GM06990 (cell line): ENCODE measurements around the gene EDARADD.
"Not testable (repeated sequence)": the region's sequence is repeated elsewhere in the genome, so short reads cannot be mapped to it uniquely, and the experiment has no call there.

Source experiments
- DNase-seq: peaks from one replicate; pipeline ENCODE4 v3.0.0-alpha.2; 2011; ENCODE audit not compliant: insufficient read length; ENCODE audit errors: extremely low read depth
- H3K27me3 ChIP-seq: replicated peaks from 2 replicates; pipeline ENCODE4 v1.6.0; 2011; ENCODE audit warnings: low read length; ENCODE audit not compliant: control insufficient read depth, insufficient read depth
- H3K36me3 ChIP-seq: 2 replicates; pipeline ENCODE4 v1.5.1; 2011; ENCODE audit warnings: low read length; ENCODE audit not compliant: control insufficient read depth, insufficient read depth
- H3K4me3 ChIP-seq: replicated peaks from 2 replicates; pipeline ENCODE4 v1.5.1; 2011; ENCODE audit warnings: low read depth, mild to moderate bottlenecking, control low read depth, low read length
- TF ChIP-seq, protein P1 (sequence below): IDR thresholded peaks from 2 replicates; pipeline ENCODE4 v1.5.1; 2011; ENCODE audit warnings: low read length, control low read depth, mild to moderate bottlenecking, inconsistent platforms; ENCODE audit not compliant: insufficient read depth, poor library complexity, severe bottlenecking

Gene EDARADD

DNA sequence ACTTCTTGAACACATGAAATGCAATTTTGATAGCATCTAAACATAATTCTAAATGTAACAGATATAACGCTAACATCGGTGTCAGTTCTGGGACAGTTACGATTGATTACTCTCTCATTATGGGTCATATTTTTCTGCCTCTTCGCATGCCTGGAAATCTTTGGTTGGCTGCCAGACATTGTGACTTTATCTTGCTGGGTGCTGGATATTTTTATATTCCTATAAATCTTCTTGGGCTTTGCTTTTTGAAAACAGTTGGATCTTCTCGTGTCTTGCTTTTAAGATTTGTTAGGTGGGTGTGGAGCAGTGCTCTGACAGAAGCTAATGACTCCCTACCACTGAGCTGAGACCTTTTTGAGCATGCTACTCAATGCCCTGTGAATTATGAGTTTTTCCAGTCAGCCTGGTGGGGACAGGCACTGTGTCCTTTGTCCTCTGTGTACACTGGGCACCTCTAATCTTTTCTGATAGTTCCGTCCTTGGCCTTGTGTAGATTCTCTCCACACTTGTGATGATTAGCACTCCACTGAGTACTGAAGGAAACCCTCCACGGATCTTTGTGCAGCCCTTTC lies 28.0 kb upstream of the EDARADD start:
- Histone ChIP-seq H3K27me3 (no peaks in the 10 kb centered on the region), H3K4me3 (no peak overlapping the region), H3K36me3 (no peaks in the 10 kb centered on the region)
- TF ChIP-seq, protein P1, sequence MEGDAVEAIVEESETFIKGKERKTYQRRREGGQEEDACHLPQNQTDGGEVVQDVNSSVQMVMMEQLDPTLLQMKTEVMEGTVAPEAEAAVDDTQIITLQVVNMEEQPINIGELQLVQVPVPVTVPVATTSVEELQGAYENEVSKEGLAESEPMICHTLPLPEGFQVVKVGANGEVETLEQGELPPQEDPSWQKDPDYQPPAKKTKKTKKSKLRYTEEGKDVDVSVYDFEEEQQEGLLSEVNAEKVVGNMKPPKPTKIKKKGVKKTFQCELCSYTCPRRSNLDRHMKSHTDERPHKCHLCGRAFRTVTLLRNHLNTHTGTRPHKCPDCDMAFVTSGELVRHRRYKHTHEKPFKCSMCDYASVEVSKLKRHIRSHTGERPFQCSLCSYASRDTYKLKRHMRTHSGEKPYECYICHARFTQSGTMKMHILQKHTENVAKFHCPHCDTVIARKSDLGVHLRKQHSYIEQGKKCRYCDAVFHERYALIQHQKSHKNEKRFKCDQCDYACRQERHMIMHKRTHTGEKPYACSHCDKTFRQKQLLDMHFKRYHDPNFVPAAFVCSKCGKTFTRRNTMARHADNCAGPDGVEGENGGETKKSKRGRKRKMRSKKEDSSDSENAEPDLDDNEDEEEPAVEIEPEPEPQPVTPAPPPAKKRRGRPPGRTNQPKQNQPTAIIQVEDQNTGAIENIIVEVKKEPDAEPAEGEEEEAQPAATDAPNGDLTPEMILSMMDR: no peak
- no peak for DNase-seq

DNA sequence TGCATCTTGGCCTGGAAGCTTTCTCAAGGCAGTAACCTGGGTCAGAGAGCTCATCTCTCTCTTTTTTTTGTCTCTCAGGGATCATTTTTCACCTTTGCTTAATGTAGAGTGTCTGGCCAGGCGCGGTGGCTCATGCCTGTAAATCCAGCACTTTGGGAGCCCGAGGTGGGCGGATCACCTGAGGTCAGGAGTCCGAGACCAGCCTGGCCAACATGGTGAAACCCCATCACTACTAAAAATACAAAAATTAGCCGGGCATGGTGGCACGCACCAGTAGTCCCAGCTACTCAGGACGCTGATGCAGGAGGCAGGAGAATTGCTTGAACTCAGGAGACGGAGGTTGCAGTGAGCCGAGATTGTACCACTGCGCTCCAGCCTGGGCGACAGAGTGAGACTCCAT lies 27.4 kb upstream of the EDARADD start:
- not testable (repeated sequence) for H3K36me3 ChIP-seq, H3K27me3 ChIP-seq, DNase-seq, H3K4me3 ChIP-seq

DNA sequence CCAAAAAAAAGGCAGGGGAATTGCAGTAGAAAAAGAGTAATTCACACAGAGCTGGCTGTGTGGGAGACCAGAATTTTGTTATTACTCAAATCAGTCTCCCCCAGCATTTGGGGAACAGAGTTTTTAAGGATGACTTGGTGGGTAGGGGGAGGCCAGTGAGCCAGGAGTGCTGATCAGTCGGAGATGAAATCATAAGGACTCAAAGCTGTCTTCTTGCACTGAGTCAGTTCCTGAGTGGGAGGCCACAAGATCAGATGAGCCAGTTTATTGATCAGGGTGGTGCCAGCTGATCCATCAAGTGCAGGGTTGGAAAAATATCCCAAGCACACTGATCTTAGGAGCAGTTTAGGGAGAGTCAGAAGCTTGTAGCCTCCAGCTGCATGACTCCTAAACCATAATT lies 23.7 kb upstream of the EDARADD start:
- DNase-seq: no peak
- TF ChIP-seq, protein P1: no peak
- Histone ChIP-seq H3K36me3 (no peaks in the 10 kb centered on the region), H3K4me3 (no peak overlapping the region), H3K27me3 (no peaks in the 10 kb centered on the region)

DNA sequence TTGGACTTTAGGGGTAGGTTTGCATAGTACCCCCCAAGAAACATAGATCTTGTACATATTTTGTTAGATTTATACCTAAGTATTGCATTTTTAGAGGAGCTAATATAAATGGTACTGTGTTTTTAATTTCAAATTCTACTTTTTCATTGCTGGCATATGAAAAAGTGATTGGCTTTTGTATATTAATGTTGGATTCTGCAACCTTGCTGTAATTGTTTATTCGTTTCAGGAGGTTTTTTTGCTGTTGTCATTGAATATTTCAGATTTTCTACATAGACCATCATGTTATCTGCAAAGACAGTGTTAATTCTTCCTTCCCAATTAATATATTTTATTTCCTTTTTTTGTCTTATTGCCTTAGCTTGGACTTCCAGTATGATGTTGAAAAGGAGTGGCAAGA lies 23.0 kb upstream of the EDARADD start:
- TF ChIP-seq, protein P1: no peak
- no peak overlapping the region for H3K4me3 ChIP-seq
- no peaks in the 10 kb centered on the region for H3K36me3 ChIP-seq
- no peak for DNase-seq
- no peaks in the 10 kb centered on the region for H3K27me3 ChIP-seq

DNA sequence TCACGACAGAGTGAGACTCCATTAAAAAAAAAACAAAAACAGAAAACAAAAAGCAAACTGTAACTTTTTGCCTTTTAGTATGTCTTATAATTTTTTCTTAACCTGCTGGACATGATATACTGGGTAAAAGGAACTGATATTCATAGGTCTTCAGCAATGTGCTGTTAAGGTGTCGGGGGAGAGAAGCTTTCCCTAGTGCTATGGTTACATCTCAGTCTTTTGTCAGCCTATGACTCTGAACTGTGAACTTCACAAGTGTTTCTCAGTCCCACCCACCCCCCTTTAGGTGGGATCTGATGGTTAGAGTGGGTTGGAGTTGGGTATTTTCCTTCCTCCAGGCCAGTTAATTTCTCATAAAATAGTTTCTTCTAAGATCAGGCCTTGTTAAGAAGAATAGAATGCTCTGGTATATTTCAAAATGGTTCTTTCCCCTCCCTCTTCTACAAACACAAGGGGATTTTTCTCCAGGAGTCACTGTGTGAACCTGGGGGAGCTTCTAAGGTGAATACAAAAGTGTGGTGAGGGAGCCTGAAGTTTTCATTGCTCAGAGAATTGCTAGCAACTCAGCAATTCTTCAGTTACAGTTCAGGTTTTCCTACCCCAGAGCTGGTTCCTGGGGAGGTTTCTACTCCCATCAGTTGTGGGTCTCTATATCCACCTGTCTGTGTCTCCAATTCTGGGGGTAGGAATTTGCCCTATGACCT lies 16.1 kb upstream of the EDARADD start:
- no peak overlapping the region for H3K4me3 ChIP-seq
- no peaks in the 10 kb centered on the region for H3K36me3 ChIP-seq
- H3K27me3 ChIP-seq: no peaks in the 10 kb centered on the region
- TF ChIP-seq, protein P1: no peak
- no peak for DNase-seq

DNA sequence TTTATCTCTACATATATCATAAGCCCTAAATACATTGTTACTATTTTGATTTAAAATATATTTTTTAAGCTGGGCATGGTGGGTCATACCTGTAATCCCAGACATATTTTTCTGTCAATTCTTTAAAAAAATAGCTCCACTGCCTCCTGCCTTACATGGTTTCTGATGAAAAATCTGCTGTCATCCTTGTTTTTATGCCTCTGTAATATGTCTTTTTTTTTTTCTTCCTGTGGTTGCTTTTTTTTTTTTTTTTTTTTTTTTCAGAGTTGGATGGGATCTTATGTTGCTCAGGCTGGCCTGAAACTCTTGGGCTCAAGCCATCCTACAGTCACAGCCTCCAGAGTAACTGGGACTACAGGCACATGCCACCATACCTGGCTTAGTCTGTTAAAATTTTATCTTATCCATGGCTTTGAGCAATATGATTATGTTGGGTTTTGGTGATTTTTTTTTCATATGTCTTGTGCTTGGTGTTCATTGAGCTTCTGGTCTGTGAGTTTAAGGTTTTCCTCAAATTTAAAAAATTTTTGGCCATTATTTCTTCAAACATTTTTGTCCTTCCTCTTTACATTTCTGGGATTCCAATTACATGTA lies 12.4 kb upstream of the EDARADD start:
- no peak overlapping the region for H3K4me3 ChIP-seq
- H3K36me3 ChIP-seq: no peaks in the 10 kb centered on the region
- H3K27me3 ChIP-seq: no peaks in the 10 kb centered on the region
- no peak for DNase-seq
- TF ChIP-seq, protein P1: no peak
